ENCODE results near the gene ZNF649. TPM values are rescaled to one million over a fixed set of nuclear protein-coding genes. Genes with fewer than 3 reads are reported as not detected.
"Not testable (repeated sequence)": the region's sequence is repeated elsewhere in the genome, so short reads cannot be mapped to it uniquely, and the experiment has no call there.

The ZNF649 gene
- 10 to 100 TPM in 1 of 2 donors, 1 to 10 TPM in 1; 5.5 to 10.0 TPM for total RNA-seq
- long read RNA-seq, partial matches to known transcripts = 0 of 5 reads
- long read RNA-seq, other reads (novel, unspliced or antisense) = 2 of 5 reads

GRCh38 chr19:51904331-51905165 is at the start of gene ZNF649:
ZNF649 (minus strand) TSS chr19:51905017; CDS start chr19:51900107, 4,910 bp downstream.
- ATAC-seq (peak; percentile 100), DNase-seq (peak; percentile 77 to 87)
- intact Hi-C loops (cut with DNase I, micrococcal nuclease) = no loop called here

DNA sequence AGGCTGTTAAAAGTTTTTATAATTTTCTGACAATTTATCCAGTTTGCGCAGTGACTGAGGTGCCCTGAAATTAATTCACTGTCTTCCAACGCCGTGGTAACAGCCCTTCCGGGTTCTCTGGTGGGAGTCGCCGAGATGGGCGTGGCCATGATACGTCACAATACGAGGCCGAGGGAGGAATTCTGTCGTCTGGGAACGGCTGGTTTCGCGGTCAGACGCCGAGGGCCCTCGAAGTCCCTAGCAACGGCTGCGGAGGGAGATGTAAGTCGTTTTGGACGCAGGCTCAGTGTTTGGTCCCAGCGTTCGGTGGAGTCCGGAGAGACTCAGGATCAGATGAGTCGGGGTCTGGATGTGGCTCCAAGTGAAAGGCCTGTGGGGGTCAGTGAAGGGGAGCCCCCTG is 44.2 kb upstream of the ZNF649 start:
- intact Hi-C loops (cut with DNase I, micrococcal nuclease) = no loop called here

DNA sequence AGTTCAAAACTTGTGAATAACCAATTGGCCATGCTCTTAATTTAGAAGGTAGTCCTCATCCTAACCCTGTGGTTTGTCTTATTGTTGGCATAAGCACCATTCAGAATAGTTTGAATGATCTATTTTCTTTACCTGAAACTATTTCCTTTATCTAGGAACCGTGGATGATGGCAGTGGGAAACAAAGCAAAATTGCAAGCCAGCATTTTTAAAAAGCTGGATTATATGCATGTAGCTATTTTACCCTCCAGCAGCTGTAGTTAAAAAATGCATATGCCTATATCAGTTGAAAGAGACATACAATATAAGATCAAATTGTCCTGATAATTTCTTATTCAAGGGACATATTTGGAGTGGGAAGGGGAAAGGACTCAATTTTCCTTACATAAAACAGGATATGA is 41.8 kb upstream of the ZNF649 start:
- intact Hi-C loops (cut with DNase I, micrococcal nuclease) = no loop called here
- ATAC-seq = no peak
- no peak for DNase-seq

More for the DNA sequence above, 44.2 kb upstream of the ZNF649 start:
- no peak for DNase-seq
- ATAC-seq = no peak

- DNase-seq (no peak), ATAC-seq (no peak)
- intact Hi-C loops (cut with DNase I, micrococcal nuclease) = no loop called here
Measured at GRCh38 chr19:51944798-51945552, 40.2 kb upstream of the ZNF649 start.

DNA sequence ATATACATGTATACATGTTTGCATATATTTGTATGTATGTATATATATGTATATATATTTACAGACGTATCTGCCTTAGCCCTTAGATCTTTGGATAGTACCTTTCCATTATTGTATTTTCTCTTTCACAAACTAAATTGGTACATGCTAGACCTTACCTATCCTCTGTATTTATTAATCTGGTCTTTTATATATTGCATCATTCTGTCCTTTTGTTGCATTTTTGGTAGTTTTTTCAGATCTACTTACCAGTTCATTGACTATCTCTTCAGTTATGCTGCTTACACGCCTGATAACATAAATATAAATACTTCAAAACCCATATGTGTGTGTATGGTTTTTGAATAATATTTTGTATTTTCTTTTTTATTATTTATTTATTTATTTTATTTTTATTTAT is 34.1 kb upstream of the ZNF649 start:
- intact Hi-C loops (cut with DNase I, micrococcal nuclease) = no loop called here
- ATAC-seq (no peak), DNase-seq (no peak)

DNA sequence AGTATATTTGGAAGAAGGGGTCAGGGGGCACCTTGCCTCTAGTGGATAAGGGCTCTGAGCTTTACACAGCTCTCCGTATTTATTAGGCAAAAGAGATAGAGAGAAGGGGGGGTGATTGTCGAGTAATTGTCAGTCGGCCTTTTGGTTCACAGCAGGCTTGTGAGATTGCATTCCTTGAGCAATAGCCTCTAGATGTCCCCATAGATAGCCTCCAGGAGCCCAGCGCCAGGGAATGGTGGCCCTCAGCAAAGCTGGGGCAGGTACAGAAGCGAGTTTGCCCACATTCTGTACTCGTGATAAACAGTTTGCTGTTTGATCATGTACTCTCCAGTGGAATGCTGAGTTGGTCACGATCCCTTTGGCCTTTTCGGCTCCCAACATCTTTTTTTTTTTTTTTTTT is 27.1 kb upstream of the ZNF649 start:
- ATAC-seq = no peak
- intact Hi-C loops (cut with DNase I, micrococcal nuclease) = no loop called here
- DNase-seq = no peak

DNA sequence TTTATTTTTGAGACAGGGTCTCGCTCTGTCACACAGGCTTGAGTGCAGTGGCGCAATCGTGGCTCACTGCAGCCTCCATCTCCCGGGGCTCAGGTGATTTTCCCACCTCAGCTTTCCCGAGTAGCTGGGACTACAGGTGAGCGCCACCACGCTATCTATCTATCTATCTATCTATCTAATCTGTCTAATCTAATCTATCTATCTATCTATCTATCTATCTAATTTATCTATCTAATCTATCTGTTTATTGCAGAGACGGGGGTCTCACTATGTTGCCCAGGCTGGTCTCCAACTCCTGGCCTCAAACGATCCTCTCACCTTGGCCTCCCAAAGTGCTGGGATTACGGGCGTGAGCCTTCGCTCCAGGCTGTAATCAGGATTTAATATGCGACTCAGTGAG is 23.0 kb upstream of the ZNF649 start:
- no peak for ATAC-seq
- intact Hi-C loops (cut with DNase I, micrococcal nuclease) = no loop called here
- DNase-seq = no peak

- intact Hi-C loops (cut with DNase I, micrococcal nuclease) = no loop called here
- peak; percentile 98 for ATAC-seq
Measured at GRCh38 chr19:51926784-51927741, 22.2 kb upstream of the ZNF649 start, which contains the start of gene ZNF613. ZNF613 (plus strand) TSS chr19:51927472; CDS start chr19:51936221, 8,749 bp downstream.

DNA sequence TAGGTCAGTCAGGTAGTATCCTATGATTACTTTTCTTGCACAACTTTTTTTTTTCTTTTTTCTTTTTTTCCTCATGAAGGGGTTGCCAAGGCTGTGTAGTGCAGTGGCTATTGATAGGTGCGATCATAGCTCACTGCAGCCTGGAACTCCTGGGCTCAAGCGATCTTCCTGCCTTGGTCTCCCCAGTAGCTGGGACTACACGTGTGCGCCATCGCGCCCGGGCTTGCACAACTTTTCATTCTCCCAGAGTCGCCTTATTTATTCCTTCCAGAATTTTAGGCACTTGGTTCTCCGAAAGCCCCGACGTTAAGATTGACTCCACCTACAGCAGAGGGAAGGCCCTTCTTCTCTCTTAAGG is 21.6 kb upstream of the ZNF649 start:
- intact Hi-C loops (cut with DNase I, micrococcal nuclease) = no loop called here
- no peak for DNase-seq

More at GRCh38 chr19:51926784-51927741, 22.2 kb upstream of the ZNF649 start, which contains the start of gene ZNF613:
- peak; percentile 90 to 92 for DNase-seq

GRCh38 chr19:51921949-51922348 is 17.1 kb upstream of the ZNF649 start:
- no peak for ATAC-seq
- no peak for DNase-seq
- intact Hi-C loops (cut with DNase I, micrococcal nuclease) = no loop called here

More for the DNA sequence above, 21.6 kb upstream of the ZNF649 start:
- no peak for ATAC-seq

DNA sequence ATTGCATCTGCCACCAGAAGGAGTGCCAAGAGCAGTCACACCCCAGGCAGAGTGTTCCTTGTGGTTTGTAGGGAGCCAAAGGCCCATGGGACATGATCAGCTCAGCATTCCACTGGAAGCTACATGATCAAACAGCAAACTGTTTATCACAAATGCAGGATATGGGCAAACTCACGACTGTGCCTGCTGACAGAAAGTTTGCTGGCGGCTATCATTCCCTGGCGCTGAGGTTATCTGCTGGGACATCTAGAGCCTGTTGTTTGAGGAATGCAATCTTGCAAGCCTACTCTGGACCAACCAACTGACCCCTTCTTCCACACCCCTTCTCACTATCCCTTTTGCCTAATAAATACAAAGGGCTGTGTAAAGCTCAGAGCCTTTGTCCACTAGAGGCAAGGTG is 14.8 kb upstream of the ZNF649 start:
- intact Hi-C loops (cut with DNase I, micrococcal nuclease) = no loop called here
- ATAC-seq (no peak), DNase-seq (no peak)

DNA sequence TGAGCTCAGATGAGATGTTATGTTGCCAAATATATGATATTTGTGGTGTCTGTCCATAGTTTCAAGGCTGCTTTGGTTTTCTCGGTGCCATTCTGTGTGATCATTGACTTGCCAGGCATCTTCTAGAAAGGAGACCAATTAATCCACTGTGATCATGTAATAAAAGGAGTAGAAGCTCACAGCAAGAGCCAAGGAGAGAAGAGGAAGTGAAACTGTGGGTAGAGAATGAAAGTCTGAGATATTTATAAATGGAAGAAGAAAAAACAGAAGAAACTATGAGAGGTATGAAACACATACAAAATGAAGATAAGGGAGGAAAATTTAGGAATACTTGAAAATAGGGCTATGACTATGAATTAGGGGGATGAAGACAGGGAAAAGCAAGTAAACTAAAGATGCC is 11.3 kb upstream of the ZNF649 start:
- intact Hi-C loops (cut with DNase I, micrococcal nuclease) = no loop called here
- no peak for ATAC-seq

DNA sequence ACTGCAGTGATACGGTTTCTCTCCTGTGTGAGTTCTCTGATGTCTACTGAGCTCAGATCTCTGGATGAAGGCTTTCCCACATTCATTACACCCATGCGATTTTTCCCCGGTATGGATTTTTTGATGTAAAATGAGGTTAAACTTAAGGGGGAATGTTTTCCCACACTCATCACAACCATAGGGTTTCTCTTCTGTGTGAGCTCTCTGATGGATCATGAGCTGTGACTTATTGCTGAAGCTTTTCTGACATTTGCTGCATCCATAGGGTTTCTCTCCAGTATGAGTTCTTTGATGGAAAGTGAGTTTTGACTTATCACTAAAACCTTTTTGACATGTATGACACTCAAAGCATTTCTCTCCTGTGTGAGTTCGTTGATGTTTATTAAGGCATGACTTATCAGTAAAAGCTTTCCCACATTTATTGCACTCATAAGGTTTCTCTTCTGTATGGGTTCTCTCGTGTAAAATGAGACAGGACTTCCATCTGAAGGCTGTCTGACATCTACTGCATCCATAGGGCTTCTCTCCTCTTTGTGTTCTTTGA is 10.6 kb upstream of the ZNF649 start:
- ATAC-seq (no peak), DNase-seq (no peak)
- intact Hi-C loops (cut with DNase I, micrococcal nuclease) = no loop called here

More for the DNA sequence above, 11.3 kb upstream of the ZNF649 start:
- DNase-seq = no peak

GRCh38 chr19:51907981-51908380 is 3.2 kb upstream of the ZNF649 start:
- ATAC-seq; intact Hi-C loops (cut with DNase I, micrococcal nuclease); DNase-seq: not testable (repeated sequence)

DNA sequence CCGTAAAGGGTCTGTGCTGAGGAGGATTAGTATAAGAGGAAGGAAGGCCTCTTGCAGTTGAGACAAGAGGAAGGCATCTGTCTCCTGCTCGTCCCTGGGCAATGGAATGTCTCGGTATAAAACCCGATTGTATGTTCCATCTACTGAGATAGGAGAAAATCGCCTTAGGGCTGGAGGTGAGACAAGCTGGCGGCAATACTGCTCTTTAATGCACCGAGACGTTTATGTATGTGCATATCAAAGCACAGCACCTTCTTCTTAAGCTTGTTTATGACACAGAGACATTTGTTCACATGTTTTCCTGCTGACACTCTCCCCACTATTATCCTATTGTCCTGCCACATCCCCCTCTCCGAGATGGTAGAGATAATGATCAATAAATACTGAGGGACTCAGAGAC is 1.3 kb upstream of the ZNF649 start:
- intact Hi-C loops (cut with DNase I, micrococcal nuclease); DNase-seq; ATAC-seq: not testable (repeated sequence)

DNA sequence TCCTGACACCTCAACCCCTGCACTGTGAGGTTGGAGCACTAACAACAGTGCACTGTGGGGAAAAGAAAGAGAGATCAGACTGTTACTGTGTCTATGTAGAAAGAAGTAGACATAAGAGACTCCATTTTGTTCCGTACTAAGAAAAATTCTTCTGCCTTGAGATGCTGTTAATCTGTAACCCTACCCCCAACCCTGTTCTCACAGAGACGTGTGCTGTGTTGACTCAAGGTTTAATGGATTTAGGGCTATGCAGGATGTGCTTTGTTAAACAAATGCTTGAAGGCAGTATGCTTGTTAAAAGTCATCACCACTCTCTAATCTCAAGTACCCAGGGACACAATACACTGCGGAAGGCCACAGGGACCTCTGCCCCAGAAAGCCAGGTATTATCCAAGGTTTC is 822 bp upstream of the ZNF649 start:
- intact Hi-C loops (cut with DNase I, micrococcal nuclease); ATAC-seq; DNase-seq: not testable (repeated sequence)

GRCh38 chr19:51905206-51905605 is 389 bp upstream of the ZNF649 start:
- no peak for DNase-seq
- intact Hi-C loops (cut with DNase I, micrococcal nuclease) = no loop called here

DNA sequence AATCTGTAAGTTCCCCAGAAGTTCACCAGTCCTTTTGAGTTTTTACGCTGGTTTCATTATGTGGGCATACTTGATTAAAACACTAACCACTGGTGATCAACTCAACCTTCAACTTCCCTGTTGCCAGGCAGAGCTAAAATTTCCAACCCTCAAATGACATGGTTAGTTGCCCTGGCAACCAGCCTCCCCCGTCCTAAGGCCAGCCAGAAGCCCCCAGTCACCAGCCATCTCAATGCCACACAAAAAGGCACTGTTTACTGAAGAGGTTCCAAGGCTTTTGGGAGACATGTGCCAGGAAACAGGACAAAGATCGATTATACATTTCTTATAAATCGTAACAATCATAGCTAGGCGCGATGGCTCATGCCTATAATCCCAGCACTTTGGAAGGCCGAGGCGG is 1.6 kb downstream of the ZNF649 start:
- intact Hi-C loops (cut with DNase I, micrococcal nuclease) = no loop called here
- DNase-seq (no peak), ATAC-seq (no peak)

More at GRCh38 chr19:51905206-51905605, 389 bp upstream of the ZNF649 start:
- no peak for ATAC-seq

Measured in left colon (tissue), 2 donors.